CD1c-positive myeloid dendritic cell (primary cell): ENCODE results near the gene HOXB3.

Experiments
- DNase-seq: peaks from one replicate; pipeline ENCODE4 v3.0.0-alpha.2; 2016; ENCODE audit errors: extremely low spot score

The HOXB3 gene

GRCh38 chr17:48625495-48626244 is 35.6 kb upstream of the HOXB3 start:
- DNase-seq: peak; percentile 17

DNA sequence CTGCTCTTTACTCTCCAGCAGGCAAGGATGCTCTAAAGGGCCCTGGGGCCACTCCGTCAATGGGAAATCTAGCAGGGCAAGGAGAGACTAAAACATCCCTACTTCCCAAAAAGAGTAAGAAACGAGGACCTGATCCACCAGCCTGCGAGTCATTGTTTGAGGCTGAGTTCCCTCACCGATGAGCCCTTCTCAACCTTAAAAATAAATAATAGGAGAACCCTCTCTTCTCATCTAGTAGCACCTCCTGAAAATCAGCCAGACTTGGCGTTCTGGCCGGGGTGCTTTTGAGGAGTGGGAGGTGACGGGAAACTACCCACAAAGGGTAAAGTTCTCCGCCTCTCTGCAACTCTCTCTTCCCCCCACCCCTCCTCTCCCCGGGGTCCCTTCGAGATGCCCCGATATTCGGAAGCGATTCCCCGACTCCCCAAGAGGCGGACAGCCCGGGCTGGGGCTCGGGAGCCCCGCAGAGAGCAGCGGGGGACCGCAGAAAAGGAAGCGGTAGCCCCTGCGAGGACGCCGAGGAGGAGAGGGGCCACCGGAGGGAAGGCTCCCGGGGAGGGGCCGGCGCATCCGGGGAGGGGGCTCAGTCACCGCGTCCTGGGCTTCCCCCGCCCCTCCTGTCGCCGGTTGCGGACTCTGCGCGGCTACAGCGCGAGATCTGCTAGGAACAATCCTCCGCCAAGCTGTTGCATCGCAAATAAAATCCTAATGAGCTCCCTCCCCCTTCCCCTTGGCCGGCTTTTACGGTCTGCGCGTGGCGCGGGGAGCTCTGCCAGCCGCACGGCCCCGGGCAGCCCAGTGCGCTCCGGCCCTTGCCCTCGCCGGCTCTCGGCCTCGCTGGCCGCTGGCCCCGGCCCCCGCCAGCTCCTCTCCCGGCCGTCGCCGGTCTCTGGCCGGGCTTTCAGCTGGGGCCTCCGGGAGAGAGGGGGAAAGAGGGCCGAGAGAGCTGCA is 34.8 kb upstream of the HOXB3 start:
- DNase-seq: no peak

GRCh38 chr17:48624118-48624517 is 34.1 kb upstream of the HOXB3 start:
- no peak for DNase-seq

- no peak for DNase-seq
These were observed 33.5 kb upstream of the HOXB3 start for GRCh38 chr17:48623583-48623982.

DNA sequence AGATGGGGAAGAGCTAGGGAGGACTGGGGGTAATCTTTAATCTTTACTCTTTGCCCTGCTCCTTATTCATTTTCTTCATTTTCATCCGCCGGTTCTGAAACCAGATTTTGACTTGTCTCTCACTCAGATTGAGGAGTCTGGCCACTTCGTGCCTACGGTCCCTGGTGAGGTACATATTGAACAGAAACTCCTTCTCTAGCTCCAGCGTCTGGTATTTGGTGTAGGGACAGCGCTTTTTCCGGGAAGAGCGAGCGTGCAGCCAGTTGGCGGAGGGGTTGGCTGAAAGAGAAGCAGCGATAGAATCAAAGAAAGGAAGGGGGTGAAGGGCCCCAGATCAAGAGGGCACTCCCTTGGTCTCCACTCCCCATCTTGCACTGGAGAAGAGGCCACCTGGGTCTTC is 32.8 kb upstream of the HOXB3 start:
- DNase-seq: no peak

DNA sequence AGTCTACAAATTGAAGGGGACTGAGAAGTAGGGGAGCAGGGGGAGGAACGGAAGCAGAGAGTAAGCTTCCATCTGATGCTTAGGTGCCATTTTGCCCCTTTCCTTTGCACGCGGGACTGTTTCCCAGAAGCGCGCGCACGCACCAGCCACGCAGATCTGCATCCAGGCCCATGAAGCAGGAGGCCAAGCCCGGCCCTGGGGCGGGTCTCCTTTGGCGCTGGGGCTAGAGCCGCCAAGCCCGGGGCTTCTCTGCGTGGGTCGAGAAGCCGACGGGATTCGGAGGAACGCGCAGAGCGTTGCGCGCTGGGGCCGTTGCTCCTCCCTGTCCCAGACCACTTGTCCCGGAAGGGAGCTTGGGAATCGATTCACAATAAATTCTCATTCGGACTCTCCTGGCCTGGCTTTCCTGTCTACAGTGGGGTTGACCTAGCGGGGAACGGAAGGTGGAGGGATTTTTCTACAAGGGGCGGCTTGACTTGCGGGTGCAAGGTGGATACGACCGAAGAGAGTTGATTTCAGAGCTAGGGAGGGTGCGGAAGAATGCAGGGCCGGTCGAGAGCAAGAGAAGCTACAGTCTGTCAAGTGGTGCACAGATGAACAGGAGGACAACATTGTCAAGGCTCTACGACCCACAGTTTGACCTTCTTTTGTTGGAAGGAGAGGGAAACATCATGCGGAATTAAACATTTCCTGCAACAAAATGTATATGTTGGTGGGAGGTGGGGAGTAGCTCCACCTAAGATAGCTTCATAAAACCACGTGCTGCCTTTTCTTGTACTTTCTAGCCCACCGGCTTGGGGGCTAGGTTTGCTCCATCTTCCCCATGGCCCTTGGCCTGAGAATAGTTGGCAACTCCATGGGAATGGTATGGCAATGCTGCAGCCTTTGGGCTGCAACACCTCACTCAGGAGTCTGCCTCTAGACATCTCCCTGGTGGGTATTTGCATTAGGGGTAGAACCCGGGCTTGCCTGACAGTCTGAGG is 31.7 kb upstream of the HOXB3 start:
- DNase-seq: no peak

DNA sequence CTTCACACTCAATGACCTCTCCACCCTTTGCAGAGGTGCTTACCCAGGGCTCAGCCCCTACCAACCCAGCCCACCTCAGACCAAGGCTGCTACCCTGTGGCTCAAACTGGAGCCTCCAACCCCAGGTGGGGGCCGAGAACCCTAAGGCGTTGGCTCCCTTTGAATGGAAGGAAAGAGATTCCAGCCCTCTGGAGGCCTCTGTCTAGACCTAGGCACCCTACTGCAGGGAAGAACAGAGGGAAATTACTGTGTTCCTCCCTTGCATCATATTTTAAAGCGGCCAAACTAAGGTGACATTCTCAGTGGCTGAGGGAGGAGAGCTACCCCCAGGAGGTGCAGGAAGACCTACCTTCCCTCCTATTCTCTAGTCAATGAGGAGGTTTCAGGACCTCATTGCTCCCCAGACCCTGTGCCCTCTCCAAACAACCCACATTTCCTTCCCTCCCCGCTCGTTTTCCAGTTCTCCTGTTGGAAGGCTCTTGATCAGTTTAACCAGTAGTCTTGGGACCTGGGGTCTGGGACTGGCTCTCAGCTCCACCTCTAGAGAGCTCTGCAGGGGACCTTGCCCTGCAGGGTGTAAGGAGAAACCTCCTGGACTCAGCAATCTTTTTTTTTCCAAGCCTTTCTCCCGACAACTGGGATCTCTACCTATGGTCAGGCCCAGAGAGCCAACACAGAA is 30.6 kb upstream of the HOXB3 start:
- no peak for DNase-seq

DNA sequence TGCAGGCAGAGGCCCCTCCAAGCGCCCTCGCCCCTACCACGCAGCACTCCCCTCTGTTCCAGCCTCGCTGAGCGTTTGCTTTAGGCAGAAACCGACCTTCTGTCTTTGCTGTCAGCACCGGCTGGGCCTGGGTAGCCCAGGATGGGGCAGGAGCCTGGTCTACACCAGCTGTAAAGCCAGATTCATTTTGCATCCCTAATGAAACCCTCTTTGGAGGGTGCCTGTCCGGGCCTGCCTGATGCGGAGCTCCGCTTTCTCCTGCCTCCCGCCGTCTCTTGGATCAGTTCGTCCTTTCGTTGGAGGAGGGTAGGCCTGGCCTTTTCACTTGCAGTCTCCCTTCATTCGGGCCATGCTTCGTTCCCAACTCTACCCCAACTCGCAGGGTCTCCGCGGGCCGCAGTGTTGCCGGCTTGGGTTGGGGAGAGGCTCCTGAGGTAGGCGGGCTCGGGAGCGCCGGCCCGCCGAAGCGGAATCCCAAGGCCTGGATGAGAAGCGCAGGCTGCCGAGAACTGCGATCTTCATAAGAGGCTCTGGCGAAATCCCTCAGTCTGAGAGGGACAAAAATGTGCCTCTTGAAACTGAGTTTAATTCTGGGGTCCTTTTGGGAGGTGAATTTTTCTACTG is 29.9 kb upstream of the HOXB3 start:
- DNase-seq: no peak

DNA sequence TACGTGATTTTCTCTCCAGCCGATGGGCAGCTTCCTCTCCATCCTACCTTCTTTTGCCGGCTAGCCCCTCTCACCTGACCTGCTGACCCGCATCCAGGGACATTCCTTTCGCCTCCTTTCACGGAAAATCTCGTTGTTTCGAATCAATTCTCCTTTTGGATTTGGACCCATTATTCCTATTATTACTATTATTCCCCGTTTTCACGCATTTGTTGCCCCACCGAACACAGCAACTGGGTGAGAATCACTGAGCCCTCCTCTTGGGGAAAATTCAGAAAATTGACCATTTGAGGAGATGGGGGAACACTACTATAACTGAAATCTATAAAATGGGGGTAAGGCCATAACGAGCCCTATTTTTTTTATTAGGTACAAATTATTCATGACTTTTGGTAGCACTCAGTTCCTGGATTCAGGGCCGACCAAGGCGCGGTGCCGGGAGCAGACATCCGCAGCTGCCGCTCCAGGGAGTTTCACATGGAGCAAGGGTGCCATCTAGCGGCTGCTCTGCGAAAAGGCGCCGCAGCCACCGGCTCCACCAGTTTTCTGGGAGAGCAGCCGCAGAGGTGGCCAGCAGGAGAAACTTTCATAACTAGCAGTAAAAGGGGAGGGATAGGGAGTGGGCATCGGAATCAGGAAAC is 28.3 kb upstream of the HOXB3 start:
- peak; percentile 91 for DNase-seq

GRCh38 chr17:48617471-48618255 is 27.6 kb upstream of the HOXB3 start:
- DNase-seq: no peak

- no peak for DNase-seq
These were observed 26.9 kb upstream of the HOXB3 start for GRCh38 chr17:48616717-48617470.

DNA sequence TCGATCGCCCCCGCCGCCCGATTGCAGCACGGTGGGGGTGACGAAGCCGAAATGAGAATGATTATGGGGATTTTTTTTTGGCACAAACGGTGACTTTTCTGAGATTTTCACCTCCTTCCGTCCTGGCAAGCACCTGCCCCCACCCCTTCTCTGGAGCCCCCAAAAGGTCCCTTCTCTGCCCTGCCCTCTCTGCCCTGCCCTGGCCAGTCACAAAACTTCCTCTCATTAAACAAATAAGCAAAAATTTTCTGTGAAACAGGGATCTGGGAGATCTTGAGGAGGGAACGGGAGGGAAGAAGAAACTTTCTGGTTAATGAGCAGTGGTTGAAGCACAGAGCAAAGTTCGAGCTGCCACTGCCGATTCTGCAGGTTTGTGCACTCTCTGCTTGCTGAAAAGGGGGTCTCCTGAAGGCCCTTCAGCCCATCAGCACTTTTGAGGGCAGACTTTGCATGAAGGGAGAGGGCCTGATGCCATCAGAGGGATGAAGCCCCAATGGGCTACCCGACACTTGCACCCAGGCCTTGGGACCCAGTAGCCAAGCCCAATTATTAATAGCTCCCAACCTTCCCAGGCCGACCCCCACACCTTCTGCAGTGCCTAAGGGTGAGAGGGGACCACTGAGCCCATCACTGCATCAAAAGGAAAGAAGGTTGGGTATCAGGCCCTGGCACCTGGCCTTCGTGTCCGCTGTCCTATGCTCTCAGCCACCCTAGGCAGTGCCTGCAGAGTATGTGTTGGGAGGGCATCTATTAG is 26.1 kb upstream of the HOXB3 start:
- DNase-seq: no peak

DNA sequence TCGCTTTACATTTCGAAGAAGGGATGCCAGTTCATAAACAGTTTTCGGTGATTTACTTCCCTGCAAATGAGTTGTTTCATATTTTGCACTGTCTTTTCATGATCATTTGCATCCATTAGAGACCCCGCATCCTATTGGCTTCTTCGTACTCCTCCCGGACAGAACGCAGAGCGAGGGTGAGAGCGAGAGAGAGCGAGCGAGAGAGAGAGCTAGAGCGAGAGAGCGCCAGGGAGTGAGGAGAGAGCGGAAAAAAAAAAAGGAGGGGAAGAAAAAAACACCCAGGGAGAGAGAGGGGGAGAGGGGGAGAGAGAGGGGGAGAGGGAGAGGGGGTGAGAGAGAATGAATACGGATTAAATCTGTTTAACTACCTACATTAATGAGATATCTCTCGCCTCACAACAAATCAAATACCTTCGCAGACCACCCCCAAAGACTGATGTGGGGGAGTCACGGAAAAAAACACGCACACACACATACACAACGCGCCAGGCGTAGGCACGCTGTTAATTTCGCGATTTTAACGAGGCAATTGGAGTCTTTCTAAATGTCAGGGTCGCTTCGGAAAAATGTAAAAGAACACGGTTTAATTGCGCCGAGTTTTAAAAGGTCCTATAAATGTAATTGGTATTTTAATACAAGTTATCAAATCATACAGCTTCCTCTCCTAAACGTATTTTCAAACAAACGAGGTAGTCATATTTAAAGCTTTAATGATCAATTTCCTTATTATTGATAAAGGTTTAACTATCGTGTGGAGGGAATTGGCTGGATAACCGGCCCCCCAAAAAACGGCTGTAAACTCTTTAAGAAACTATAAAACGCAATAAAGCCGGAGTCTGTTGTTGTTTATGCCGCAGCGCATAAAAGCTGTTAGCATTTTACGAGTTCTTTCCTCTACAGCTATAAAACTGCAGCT is 25.3 kb upstream of the HOXB3 start, which contains the start of gene HOXB8:
Gene HOXB8, minus strand, starts transcription at position 246 of the 916 bp plus-strand sequence. CDS start 588 bp downstream, outside the sequence.
- no peak for DNase-seq

- no peak for DNase-seq
These were observed 24.0 kb upstream of the HOXB3 start for GRCh38 chr17:48613862-48614694.

DNA sequence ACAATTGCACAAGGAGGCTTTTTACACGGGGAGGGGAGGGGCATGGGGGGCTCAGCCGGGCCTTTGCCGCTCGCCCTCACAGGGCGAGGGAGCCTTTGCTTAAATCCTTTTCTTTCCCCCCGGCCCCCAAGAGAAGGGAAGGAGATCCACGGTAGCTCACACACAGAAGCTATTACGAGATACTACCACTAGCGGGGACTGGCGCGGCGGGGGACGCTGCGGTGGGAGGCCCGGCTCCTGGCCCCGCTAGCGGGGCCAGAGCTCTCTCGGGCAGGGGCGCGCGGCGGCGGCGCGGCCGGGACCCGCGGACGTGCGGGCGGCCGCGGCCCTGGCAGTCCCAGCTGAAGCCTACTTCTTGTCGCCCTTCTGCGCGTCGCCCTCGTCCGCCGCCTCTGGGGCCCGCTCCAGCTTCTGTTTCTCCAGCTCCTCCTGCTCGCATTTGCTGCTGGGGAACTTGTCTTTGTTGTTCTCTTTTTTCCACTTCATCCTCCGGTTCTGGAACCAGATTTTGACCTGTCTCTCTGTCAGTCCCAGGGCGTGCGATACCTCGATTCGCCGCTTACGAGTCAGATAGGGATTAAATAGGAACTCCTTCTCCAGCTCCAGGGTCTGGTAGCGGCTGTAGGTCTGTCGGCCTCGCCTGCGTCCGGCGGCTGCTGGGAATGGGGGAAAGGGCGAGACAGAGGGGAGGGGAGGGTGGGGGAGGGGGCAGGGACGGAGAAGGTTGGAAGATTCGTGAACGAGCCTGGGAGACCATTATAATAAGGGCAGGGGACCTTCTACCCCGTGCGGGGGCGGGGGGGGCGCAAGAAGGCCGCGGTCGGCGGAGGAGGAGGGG is 23.0 kb upstream of the HOXB3 start:
- DNase-seq: peak; percentile 51
